Pancreas (tissue), 10 donors: ENCODE measurements around the gene MRTO4. TPM values are rescaled to one million over a fixed set of nuclear protein-coding genes. Genes with fewer than 3 reads are reported as not detected.
A peak's percentile ranks its signal among the peaks of the same experiment; 100 is the strongest.
"Not testable (repeated sequence)": the region's sequence is repeated elsewhere in the genome, so short reads cannot be mapped to it uniquely, and the experiment has no call there.

Experiments
- ATAC-seq, 4 donors: fragments of 200-7000 bp; cut with Tn5 transposase; one replicate each; pipeline versions ENCODE4 v1.8.0 to v1.9.1; 2020; ENCODE audit warnings: mild to moderate bottlenecking in 4 of 4, moderate library complexity in 4 of 4
- DNase-seq, 6 donors: peaks; one replicate each; pipeline ENCODE4 v3.0.0-alpha.2; 2020
- FAIRE-seq: peaks from 2 replicates; lab custom pipeline; 2012; peaks lifted over from hg19 to GRCh38; lab: Jason Lieb, UNC
- H3K27ac ChIP-seq, 4 donors: fragments of 200-600 bp; sonication (generic); 1 replicate in 3 of 4; 2 replicates in 1 of 4; pipeline versions ENCODE4 v1.5.0 to v1.8.0; 2020
- H3K27me3 ChIP-seq, 4 donors: fragments of 200-600 bp; one replicate each; pipeline ENCODE4 v1.8.0; 2021
- H3K36me3 ChIP-seq, 3 donors: fragments of 200-600 bp; sonication (generic) in 1 of 3; one replicate each; pipeline versions ENCODE4 v1.5.0 to v1.8.0; 2020 to 2021
- H3K4me1 ChIP-seq, 3 donors: fragments of 200-600 bp; one replicate each; pipeline ENCODE4 v1.8.0; 2021
- H3K4me3 ChIP-seq, 4 donors: fragments of 200-600 bp; sonication (generic) in 2 of 4; one replicate each; pipeline versions ENCODE4 v1.5.0 to v1.8.0; 2020 to 2021
- H3K9me3 ChIP-seq, 4 donors: fragments of 200-600 bp; one replicate each; pipeline ENCODE4 v1.8.0; 2021
- WGBS, 2 donors: extraction: QIAGEN DNeasy Blood & Tissue Kit; methylation state at CpG; one replicate each; pipeline ENCODE4 v1.1.7; 2013; 5-methylcytosine and 5-hydroxymethylcytosine counted together
- intact Hi-C, 3 donors: fragments of 100-400 bp; cut with DNase I; formaldehyde crosslinking; loops; one replicate each; pipeline versions ENCODE4 v1.11.1 to v1.14.2; 2022
- polyA plus RNA-seq, 2 donors: library from polyadenylated mRNA; stranded (reverse); fragments of 200-250 nt; gene quantifications; one replicate each; pipeline ENCODE4 v1.2.3, GENCODE V29; 2013
- total RNA-seq, 6 donors: library from RNA; stranded (reverse); fragmentation: NEBNext Ultra II Directional in 4 of 6; extraction: Animal tissue kit (Norgen Biotek cat#: 25700) in 4 of 6; gene quantifications; one replicate each; pipeline versions ENCODE4 v1.2.1 to v1.2.4, GENCODE V29; 2021 to 2023
- TF ChIP-seq, protein P1 (sequence below), 4 donors: fragments of 200-600 bp; sonication (generic) in 3 of 4; IDR thresholded peaks; one replicate each; pipeline versions ENCODE4 v1.5.0 to v1.8.0; 2021; ENCODE audit warnings: antibody characterized with exemption in 4 of 4
- donor health status: healthy with polysubstance abuse.
- donor health status: DM: no; HTN: no; CAD: no; lungs with moderate emphysema.
- donor health status: DM: no; HTN: no; CAD: no.
- donor health status: control.
- donor health status: control.
- donor health status: Bipolar disorder and iron deficiency.
- donor health status: DM: yes; HTN: yes; CAD: no.
- donor health status: DM: no; HTN: no; CAD: no.
- donor health status: DM: no; HTN: no; CAD: no.
- donor health status: DM: yes; HTN: yes; CAD: no.

MRTO4 gene
- total and polyA plus RNA-seq, 8 donors = 12.2 to 40.9 (median 17.1) TPM

DNA sequence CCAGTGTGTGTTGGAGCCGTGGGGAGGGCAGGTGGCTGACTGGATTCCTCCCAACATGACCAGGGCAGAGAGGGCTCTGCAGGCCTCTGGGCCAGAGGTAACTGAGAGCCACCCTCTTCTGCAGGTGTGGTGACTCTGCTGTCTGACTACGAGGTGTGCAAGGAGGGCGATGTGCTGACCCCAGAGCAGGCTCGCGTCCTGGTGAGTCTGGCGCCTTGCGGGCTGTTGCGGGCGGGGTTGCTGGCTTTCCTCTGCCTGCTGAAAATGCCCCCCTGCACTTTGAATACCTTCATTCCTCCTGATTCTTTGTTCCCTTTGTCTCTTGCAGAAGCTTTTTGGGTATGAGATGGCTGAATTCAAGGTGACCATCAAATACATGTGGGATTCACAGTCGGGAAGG is 6.7 kb downstream of the MRTO4 start:
- DNase-seq (no peak), FAIRE-seq (no peak), ATAC-seq (no peak)
- intact Hi-C loops = no loop called here
- H3K27ac ChIP-seq = no peak overlapping the region
- no peaks in the 10 kb centered on the region for H3K9me3 ChIP-seq
- WGBS, 2 donors = 91 to 94% methylated on average over 10 of the region's 10 CpGs
- peaks cover 0 to 4% (median 2%) of the 10 kb centered on the region in 3 donors for H3K4me1 ChIP-seq
- H3K27me3 ChIP-seq = no peaks in the 10 kb centered on the region
- peaks cover 0 to 48% (median 12%) of the 10 kb centered on the region in 3 donors for H3K36me3 ChIP-seq
- TF ChIP-seq, protein P1, sequence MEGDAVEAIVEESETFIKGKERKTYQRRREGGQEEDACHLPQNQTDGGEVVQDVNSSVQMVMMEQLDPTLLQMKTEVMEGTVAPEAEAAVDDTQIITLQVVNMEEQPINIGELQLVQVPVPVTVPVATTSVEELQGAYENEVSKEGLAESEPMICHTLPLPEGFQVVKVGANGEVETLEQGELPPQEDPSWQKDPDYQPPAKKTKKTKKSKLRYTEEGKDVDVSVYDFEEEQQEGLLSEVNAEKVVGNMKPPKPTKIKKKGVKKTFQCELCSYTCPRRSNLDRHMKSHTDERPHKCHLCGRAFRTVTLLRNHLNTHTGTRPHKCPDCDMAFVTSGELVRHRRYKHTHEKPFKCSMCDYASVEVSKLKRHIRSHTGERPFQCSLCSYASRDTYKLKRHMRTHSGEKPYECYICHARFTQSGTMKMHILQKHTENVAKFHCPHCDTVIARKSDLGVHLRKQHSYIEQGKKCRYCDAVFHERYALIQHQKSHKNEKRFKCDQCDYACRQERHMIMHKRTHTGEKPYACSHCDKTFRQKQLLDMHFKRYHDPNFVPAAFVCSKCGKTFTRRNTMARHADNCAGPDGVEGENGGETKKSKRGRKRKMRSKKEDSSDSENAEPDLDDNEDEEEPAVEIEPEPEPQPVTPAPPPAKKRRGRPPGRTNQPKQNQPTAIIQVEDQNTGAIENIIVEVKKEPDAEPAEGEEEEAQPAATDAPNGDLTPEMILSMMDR (IDR thresholded peaks at IDR 0.05) = no peak
- H3K4me3 ChIP-seq = no peak overlapping the region

DNA sequence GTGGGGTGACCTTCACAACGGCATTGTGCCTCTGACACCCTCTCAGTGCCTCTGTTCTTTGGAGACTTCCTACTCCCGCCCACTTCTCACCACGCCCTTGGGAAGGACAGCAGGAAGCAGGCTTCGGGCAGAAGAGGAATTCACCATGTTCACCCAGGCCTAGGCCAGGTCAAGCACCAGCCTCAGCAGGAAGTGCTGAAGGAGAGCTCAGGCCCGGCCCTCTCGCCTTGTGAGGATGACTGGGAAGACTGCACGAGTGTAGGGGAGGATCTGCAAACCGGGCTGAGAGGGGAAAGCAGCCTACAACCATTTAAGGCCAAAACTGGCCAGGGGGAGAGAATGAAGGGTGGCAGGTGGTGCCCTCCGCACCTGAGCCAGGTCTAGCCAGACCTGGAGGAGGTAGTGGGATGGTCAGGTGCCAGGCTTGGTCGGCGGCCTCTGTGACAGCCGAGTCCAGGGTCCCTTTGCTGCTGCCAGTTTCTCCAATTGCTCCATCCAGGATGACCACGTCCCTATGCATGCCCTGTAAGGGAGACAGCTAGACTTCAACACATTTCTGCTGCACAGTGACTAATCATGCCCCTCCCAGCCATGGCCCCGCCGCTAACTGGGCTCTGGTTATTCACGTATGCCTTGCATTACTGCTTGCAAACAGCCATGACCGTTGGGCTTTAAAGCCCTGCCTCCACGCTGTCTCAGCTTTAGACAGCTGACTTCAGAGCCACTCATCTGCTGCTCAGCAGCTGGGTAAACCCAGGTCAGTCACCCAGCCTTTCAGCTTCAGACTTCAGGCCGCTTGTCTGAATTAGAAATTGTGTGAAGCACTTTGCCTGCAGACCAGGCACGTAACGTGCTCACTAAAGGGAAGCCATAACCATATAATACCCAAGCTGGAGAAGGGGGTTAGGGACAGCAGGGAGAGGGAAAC is 8.9 kb downstream of the MRTO4 start:
- DNase-seq (no peak), FAIRE-seq (no peak), ATAC-seq (peak in 3 of 4 donors; percentile 32 to 77 (median 61))
- Histone ChIP-seq H3K4me3 (no peak overlapping the region), H3K27me3 (no peaks in the 10 kb centered on the region), H3K9me3 (no peaks in the 10 kb centered on the region), H3K27ac (no peak overlapping the region), H3K36me3 (peaks cover under 1 to 48% (median 12%) of the 10 kb centered on the region in 3 donors), H3K4me1 (no peaks in the 10 kb centered on the region)
- WGBS, 2 donors = 76 to 77% methylated on average over 21 of the region's 21 CpGs
- intact Hi-C loops = no loop called here
- TF ChIP-seq, protein P1 (IDR thresholded peaks at IDR 0.05) = no peak

DNA sequence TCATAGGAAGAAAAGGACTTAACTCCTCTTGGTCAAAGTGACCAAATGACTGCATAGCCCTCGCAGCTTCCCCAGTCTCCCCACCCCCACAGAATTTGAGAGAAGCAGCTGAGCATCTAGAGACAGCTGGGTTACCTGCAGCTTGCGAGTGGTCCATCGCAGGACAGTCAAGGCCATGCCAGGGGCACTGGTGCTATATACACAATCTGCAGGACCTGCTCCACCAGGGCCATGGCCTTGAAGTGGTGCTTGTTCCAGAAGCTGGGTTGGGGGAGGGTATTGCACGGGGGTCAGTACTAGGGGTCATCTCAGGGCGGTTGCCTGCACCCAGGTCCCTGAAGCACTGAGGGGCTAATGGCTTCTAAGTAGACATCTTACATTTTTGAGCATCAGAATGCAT is 10.4 kb downstream of the MRTO4 start:
- ATAC-seq (peak in 1 of 4 donors; percentile 14), FAIRE-seq (no peak), DNase-seq (no peak)
- no peak overlapping the region for H3K27ac ChIP-seq
- no peaks in the 10 kb centered on the region for H3K27me3 ChIP-seq
- no peak overlapping the region for H3K4me3 ChIP-seq
- no peaks in the 10 kb centered on the region for H3K9me3 ChIP-seq
- peaks cover 4 to 39% (median 12%) of the 10 kb centered on the region in 3 donors for H3K36me3 ChIP-seq
- intact Hi-C loops = no loop called here
- TF ChIP-seq, protein P1 (IDR thresholded peaks at IDR 0.05) = no peak
- no peaks in the 10 kb centered on the region for H3K4me1 ChIP-seq
- 43 to 52% methylated on average over 5 of the region's 5 CpGs for WGBS, 2 donors

DNA sequence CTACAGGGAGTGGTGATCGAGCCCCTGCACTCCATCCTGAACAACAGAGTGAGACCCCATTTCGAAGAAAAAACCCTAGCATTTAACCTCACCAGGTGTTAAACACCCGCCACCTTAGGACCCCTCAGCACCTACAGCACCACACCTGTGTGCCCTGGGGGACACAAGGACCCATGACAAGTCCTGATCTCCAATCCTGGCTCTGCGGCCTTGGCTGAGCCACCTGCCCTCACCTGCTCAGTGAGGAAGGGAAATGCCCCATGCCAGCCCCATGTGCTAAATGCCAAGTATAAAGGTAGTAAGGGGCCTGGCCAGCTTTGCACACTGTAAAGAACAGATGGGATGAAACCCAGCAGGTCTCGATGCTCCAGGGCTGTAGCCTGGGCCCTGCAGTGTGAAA is 11.1 kb downstream of the MRTO4 start:
- FAIRE-seq (no peak), ATAC-seq (no peak), DNase-seq (no peak)
- Histone ChIP-seq H3K9me3 (no peaks in the 10 kb centered on the region), H3K27me3 (no peaks in the 10 kb centered on the region), H3K27ac (no peak overlapping the region), H3K36me3 (peaks cover 4 to 32% (median 12%) of the 10 kb centered on the region in 3 donors), H3K4me3 (no peak overlapping the region), H3K4me1 (no peaks in the 10 kb centered on the region)
- intact Hi-C loops = no loop called here
- TF ChIP-seq, protein P1 (IDR thresholded peaks at IDR 0.05) = no peak
- WGBS, 2 donors = 86 to 87% methylated on average over 5 of the region's 5 CpGs

DNA sequence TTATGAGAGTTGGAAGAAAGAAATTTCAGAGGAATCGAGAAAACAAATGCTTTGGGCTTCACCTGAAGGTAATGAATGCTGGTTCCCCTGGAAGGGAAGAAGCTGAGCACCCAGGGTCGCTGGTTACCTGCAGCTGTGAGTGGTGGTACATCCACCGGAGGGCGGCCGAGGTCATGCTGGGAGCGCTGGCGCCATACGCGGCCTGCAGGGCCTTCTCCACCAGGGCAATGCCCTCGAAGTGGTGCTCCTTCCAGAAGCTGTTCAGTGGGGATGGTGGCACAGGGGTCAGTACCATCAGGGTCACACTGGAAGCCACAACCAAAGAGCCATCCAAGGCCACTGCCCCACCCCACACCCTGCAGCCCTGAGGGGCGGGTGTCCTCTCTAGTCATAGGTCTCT is 16.8 kb downstream of the MRTO4 start:
- Histone ChIP-seq H3K36me3 (peaks cover 0 to 4% (median 0%) of the 10 kb centered on the region in 3 donors), H3K4me3 (no peak overlapping the region), H3K4me1 (peaks cover 0 to 10% (median 7%) of the 10 kb centered on the region in 3 donors), H3K27me3 (no peaks in the 10 kb centered on the region), H3K27ac (no peak overlapping the region), H3K9me3 (no peaks in the 10 kb centered on the region)
- FAIRE-seq (no peak), ATAC-seq (no peak), DNase-seq (peak in 1 of 6 donors; percentile 29)
- 90 to 93% methylated on average over 11 of the region's 11 CpGs for WGBS, 2 donors
- intact Hi-C loops = no loop called here
- TF ChIP-seq, protein P1 (IDR thresholded peaks at IDR 0.05) = no peak

DNA sequence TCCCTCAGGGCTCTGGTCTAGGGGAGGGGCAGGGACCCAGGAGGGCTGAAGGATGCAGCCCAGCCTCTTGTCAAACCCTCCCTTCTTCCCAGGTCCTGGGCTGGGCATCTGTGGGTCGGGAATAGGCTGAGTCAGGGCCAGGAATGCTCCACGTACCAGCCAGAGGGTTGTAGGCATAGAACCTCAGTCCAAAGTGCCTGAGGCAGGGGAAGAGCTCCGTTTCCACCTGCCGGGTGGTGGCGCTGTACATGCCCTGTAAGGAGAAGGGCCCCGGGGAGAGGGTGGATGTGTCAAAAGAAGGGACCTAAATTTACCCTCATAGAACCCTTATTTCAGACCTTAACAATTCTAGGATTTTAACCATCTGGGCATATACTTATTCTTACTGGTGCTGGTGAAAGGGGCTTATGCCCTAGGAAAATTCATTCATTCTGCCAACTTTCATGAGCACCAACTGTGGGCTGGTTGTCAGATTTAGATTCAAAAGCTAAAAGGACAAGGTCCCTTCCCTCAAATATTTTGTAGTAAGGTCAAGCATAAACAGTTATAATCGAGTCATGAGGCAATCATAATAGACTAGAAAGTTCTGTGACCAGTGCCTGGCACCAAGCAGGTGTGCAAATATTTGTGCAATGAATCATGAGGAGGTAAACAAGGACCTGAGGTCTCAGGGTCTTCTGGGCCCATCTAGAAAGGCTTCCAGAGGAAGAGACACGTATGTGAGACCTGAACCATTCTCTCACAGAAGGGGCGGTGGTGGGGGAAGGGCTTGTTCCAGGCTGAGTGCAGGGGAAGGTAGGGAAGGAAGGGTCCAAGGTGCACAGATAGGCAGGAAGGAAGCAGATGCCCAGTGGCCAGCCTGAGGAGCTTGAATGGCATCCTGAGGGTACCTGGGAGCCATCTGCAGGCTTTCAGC is 18.1 kb downstream of the MRTO4 start:
- peak; percentile 81 to 87 (median 86) for ATAC-seq
- H3K9me3 ChIP-seq, FAIRE-seq, H3K36me3 ChIP-seq, H3K4me3 ChIP-seq, intact Hi-C loops, H3K4me1 ChIP-seq, DNase-seq, H3K27me3 ChIP-seq: not testable (repeated sequence)
- peak overlapping the region in 2 of 4 donors; percentile 68 to 76 for H3K27ac ChIP-seq
- WGBS, 2 donors = 59 to 64% methylated on average over 7 to 9 of the region's 9 CpGs
